Kidney epithelial cell (primary cell): Measurements from ENCODE around the gene SLC37A2. TPM values are rescaled to one million over a fixed set of nuclear protein-coding genes. Genes with fewer than 3 reads are reported as not detected.
"Not testable (repeated sequence)": the region's sequence is repeated elsewhere in the genome, so short reads cannot be mapped to it uniquely, and the experiment has no call there.

Experiments used
- DNase-seq: peaks from one replicate; pipeline ENCODE4 v3.0.0-alpha.2; 2010; ENCODE audit warnings: low read depth
- H3K27me3 ChIP-seq: 2 replicates; pipeline ENCODE4 v1.6.0; 2011; ENCODE audit warnings: low read length; ENCODE audit not compliant: control insufficient read depth, insufficient read depth
- H3K36me3 ChIP-seq: 2 replicates; pipeline ENCODE4 v1.5.1; 2011; ENCODE audit warnings: low read length; ENCODE audit not compliant: control insufficient read depth, insufficient read depth
- H3K4me3 ChIP-seq: 2 replicates; pipeline ENCODE4 v1.5.1; 2011; ENCODE audit warnings: low read depth, mild to moderate bottlenecking, control low read depth, low read length
- total RNA-seq: library from RNA; depleted of rRNA; stranded (reverse); fragments of >200 nt; gene quantifications from 2 replicates; pipeline ENCODE4 v1.2.3, GENCODE V29; 2015
- TF ChIP-seq, protein P1 (sequence below): IDR thresholded peaks from 2 replicates; pipeline ENCODE4 v1.5.1; 2011; ENCODE audit warnings: mild to moderate bottlenecking, moderate library complexity, low read length, control low read depth, inconsistent platforms; ENCODE audit not compliant: insufficient read depth, poor library complexity, severe bottlenecking

Gene SLC37A2
- 0.68 and 1.8 TPM in 2 replicates for total RNA-seq

DNA sequence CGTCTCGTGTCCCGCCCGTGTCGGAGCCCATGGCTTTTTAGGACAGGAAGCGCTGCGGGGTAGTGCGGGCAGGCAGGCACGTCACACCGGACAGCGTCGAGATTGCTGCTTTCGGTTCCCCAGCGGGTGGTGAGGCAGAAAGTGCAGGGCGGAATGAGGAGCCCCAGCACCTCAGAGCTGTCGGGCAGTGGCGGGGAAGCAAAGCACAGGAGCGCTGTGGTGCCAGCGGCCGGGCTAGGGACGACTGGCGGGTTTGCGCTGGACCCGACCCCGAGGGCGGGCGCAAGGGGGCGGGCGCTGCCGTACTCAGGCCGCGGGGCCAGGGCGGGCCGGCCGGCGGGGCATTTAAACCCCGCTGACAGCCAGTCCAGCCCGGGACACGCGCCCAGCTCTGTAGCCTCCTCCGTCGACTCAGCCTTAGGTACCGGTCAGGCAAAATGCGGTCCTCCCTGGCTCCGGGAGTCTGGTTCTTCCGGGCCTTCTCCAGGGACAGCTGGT, at the start of gene SLC37A2:
Gene SLC37A2, plus strand, starts transcription at position 375 of the 498 bp plus-strand sequence. Its CDS starts 63 bp downstream, at position 438.
- H3K4me3 ChIP-seq, result peak within 1 kb of the TSS; percentile 45
- H3K36me3 ChIP-seq, result no peaks in the 10 kb centered on the region
- H3K27me3 ChIP-seq, result no peaks in the 10 kb centered on the region
- DNase-seq, result no peak
- TF ChIP-seq, protein P1, sequence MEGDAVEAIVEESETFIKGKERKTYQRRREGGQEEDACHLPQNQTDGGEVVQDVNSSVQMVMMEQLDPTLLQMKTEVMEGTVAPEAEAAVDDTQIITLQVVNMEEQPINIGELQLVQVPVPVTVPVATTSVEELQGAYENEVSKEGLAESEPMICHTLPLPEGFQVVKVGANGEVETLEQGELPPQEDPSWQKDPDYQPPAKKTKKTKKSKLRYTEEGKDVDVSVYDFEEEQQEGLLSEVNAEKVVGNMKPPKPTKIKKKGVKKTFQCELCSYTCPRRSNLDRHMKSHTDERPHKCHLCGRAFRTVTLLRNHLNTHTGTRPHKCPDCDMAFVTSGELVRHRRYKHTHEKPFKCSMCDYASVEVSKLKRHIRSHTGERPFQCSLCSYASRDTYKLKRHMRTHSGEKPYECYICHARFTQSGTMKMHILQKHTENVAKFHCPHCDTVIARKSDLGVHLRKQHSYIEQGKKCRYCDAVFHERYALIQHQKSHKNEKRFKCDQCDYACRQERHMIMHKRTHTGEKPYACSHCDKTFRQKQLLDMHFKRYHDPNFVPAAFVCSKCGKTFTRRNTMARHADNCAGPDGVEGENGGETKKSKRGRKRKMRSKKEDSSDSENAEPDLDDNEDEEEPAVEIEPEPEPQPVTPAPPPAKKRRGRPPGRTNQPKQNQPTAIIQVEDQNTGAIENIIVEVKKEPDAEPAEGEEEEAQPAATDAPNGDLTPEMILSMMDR, result no peak

DNA sequence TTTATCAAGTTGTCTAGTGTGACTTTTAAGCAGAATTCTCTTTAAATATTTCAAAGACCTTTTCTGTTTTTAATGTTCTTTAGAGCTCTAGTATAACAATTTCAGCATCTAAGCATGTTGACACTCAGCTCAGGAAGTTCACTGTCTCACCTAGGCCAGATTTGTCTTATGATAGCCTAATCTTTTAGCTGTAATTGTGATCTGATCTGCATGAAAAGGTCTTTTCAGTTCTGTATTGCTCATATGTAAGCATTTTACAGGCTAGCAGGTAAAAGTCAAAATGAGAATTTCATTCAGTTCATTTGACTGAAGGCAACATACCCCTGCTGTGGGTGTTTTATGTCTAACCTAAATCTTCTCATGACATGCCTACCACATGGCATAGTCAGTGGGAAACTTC, 46.7 kb upstream of the SLC37A2 start:
- Histone ChIP-seq H3K4me3 (no peak overlapping the region), H3K27me3 (no peaks in the 10 kb centered on the region), H3K36me3 (no peaks in the 10 kb centered on the region)
- DNase-seq, result no peak
- TF ChIP-seq, protein P1, result no peak

DNA sequence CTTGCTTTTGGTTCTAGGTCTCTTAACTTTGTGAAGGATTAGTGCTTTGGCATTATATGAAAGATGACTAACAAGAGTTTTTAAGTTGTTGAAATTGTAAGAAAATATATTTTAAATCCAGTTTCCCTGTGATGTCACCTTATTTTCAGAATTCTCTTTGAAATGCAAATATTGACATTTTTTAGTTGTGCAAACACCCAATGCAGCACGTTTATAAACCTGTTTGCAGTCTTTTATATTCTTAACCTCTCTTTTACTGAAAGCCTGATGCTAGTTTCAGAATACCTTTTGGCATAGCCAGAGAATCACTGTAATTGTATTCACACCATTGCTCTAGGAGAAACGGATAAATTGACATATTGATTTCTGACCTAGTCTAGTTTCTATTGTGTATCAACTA, 42.8 kb upstream of the SLC37A2 start:
- Histone ChIP-seq H3K36me3 (no peaks in the 10 kb centered on the region), H3K27me3 (no peaks in the 10 kb centered on the region), H3K4me3 (no peak overlapping the region)
- no peak for DNase-seq
- TF ChIP-seq, protein P1, result no peak

DNA sequence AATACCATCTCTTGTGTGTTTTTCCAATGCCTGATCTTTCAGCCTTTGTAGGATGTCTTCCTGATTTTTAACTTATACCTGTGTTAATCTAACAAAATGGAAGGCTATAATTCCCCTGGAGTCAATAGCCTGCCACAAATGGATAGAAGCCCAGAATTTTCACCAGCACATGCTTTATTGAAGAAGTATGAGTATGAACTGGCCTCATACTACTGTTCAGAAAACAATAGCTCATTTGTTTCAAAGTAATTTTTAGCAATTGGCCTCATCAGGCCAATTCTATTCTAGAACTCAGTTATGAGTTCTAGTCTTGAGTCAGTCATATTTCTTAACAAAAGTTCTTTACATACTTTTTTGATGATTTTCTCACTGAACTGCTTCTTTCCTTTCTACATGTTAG, 40.6 kb upstream of the SLC37A2 start:
- TF ChIP-seq, protein P1, result no peak
- Histone ChIP-seq H3K27me3 (no peaks in the 10 kb centered on the region), H3K36me3 (no peaks in the 10 kb centered on the region), H3K4me3 (no peak overlapping the region)
- no peak for DNase-seq

DNA sequence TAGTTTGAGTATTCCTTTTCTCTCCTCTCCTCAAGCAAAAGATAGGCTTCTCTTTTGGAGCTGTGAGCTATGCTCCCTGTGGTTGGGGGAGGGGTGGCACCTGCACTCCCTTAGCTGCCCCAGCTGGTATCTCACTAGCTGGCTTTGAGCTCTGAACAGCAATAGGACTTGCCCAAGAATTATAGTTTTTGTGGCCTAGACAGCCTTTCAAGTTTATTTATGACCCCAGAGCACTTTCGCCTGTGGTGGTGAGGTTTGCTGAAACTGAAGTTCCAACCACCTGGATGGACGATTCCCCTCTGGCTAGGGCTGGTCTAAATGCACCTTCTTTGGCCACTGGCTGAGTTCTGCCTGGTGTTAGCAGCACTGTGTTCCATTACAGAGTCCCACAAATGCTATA, 37.1 kb upstream of the SLC37A2 start:
- Histone ChIP-seq H3K36me3 (no peaks in the 10 kb centered on the region), H3K27me3 (no peaks in the 10 kb centered on the region), H3K4me3 (no peak overlapping the region)
- DNase-seq, result no peak
- TF ChIP-seq, protein P1, result no peak

DNA sequence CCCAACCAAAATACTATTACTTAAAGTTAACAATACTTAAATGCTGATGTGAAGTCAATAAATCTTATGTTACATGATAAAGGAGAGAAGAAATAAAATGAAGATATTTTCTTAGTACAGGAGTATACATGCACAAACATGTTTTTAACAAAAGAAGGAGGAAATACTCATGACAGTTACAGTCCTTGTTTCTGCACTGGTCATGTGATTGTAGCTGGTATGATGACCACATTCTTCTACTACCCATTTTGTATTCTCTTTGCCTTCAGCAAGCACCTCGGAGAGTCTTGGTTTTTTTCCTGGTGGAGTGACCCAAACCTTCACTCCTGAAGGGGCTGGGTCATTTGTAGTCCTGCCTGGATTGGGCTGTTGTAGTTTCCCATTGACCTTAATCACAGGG, 33.7 kb upstream of the SLC37A2 start:
- H3K27me3 ChIP-seq, H3K4me3 ChIP-seq, H3K36me3 ChIP-seq, DNase-seq: not testable (repeated sequence)
